HG03108 (cell line): Measurements from ENCODE around the gene ANKLE2.
"Not testable (repeated sequence)": the region's sequence is repeated elsewhere in the genome, so short reads cannot be mapped to it uniquely, and the experiment has no call there.

Source experiments
- ATAC-seq: cut with Tn5 transposase; IDR thresholded peaks from one replicate; pipeline ENCODE4 v1.9.1; 2021; ENCODE audit warnings: moderate library complexity; ENCODE audit not compliant: unreplicated experiment

The ANKLE2 gene

GRCh38 chr12:132761032-132761920 lies at the start of gene ANKLE2:
TSS of gene ANKLE2 (minus strand) at chr12:132761832. CDS start at chr12:132761798, 34 bp downstream.
- peak; percentile 8 for ATAC-seq

GRCh38 chr12:132809391-132809790 lies 47.8 kb upstream of the ANKLE2 start:
- not testable (repeated sequence) for ATAC-seq

GRCh38 chr12:132807295-132808092 lies 45.9 kb upstream of the ANKLE2 start:
- ATAC-seq = no peak

GRCh38 chr12:132806857-132807256 lies 45.2 kb upstream of the ANKLE2 start:
- no peak for ATAC-seq

- ATAC-seq = no peak
Measured at GRCh38 chr12:132804426-132804861, 42.8 kb upstream of the ANKLE2 start.

GRCh38 chr12:132803888-132804287 lies 42.3 kb upstream of the ANKLE2 start:
- ATAC-seq = no peak

- ATAC-seq = no peak
Measured at GRCh38 chr12:132803125-132803524, 41.5 kb upstream of the ANKLE2 start.

- ATAC-seq = no peak
Measured at GRCh38 chr12:132801741-132802140, 40.1 kb upstream of the ANKLE2 start.

- no peak for ATAC-seq
Measured at GRCh38 chr12:132798836-132799235, 37.2 kb upstream of the ANKLE2 start.

- ATAC-seq = no peak
Measured at GRCh38 chr12:132797820-132798570, 36.4 kb upstream of the ANKLE2 start.

- no peak for ATAC-seq
Measured at GRCh38 chr12:132795847-132796246, 34.2 kb upstream of the ANKLE2 start.

GRCh38 chr12:132791940-132792339 lies 30.3 kb upstream of the ANKLE2 start:
- ATAC-seq = not testable (repeated sequence)

GRCh38 chr12:132789099-132789471 lies 27.5 kb upstream of the ANKLE2 start:
- no peak for ATAC-seq

GRCh38 chr12:132788375-132789098 lies 26.9 kb upstream of the ANKLE2 start:
- no peak for ATAC-seq

- no peak for ATAC-seq
Measured at GRCh38 chr12:132787877-132788276, 26.2 kb upstream of the ANKLE2 start.

- ATAC-seq = no peak
Measured at GRCh38 chr12:132786192-132786591, 24.6 kb upstream of the ANKLE2 start.

- no peak for ATAC-seq
Measured at GRCh38 chr12:132784580-132784979, 22.9 kb upstream of the ANKLE2 start.

- ATAC-seq = no peak
Measured at GRCh38 chr12:132783917-132784531, 22.4 kb upstream of the ANKLE2 start.

GRCh38 chr12:132781938-132782337 lies 20.3 kb upstream of the ANKLE2 start:
- ATAC-seq = no peak

GRCh38 chr12:132779781-132780353 lies 18.2 kb upstream of the ANKLE2 start:
- no peak for ATAC-seq
